ENCODE measurements around the gene CD300H.

CD300H gene

GRCh38 chr17:74529243-74529642, 38.1 kb downstream of the CD300H start:
- H3K9me3 ChIP-seq (ENCODE audit: control insufficient read depth, low read length): no peaks in the 10 kb centered on the region
- no peak overlapping the region for H3K9ac ChIP-seq (ENCODE audit: low read length)
- H3K36me3 ChIP-seq (ENCODE audit: control insufficient read depth, insufficient read depth, low read length): no peaks in the 10 kb centered on the region
- no peaks in the 10 kb centered on the region for H3K4me1 ChIP-seq (ENCODE audit: control insufficient read depth, insufficient read depth, low read length)
- H3K4me3 ChIP-seq (ENCODE audit: low read length): no peak overlapping the region
- no peaks in the 10 kb centered on the region for H3K27me3 ChIP-seq (ENCODE audit: control insufficient read depth, insufficient read depth, low read length)

- no peaks in the 10 kb centered on the region for H3K9me3 ChIP-seq (ENCODE audit: control insufficient read depth, low read length)
- no peaks in the 10 kb centered on the region for H3K4me1 ChIP-seq (ENCODE audit: control insufficient read depth, insufficient read depth, low read length)
- H3K36me3 ChIP-seq (ENCODE audit: control insufficient read depth, insufficient read depth, low read length): no peaks in the 10 kb centered on the region
- H3K4me3 ChIP-seq (ENCODE audit: low read length): no peak overlapping the region
- H3K27me3 ChIP-seq (ENCODE audit: control insufficient read depth, insufficient read depth, low read length): no peaks in the 10 kb centered on the region
- no peak overlapping the region for H3K9ac ChIP-seq (ENCODE audit: low read length)
These were observed 38.7 kb downstream of the CD300H start for GRCh38 chr17:74528491-74529199.

- H3K4me3 ChIP-seq (ENCODE audit: low read length): no peak overlapping the region
- H3K9ac ChIP-seq (ENCODE audit: low read length): no peak overlapping the region
- H3K36me3 ChIP-seq (ENCODE audit: control insufficient read depth, insufficient read depth, low read length): no peaks in the 10 kb centered on the region
- no peaks in the 10 kb centered on the region for H3K9me3 ChIP-seq (ENCODE audit: control insufficient read depth, low read length)
- H3K27me3 ChIP-seq (ENCODE audit: control insufficient read depth, insufficient read depth, low read length): no peaks in the 10 kb centered on the region
- no peaks in the 10 kb centered on the region for H3K4me1 ChIP-seq (ENCODE audit: control insufficient read depth, insufficient read depth, low read length)
These were observed 39.6 kb downstream of the CD300H start for GRCh38 chr17:74527756-74528155.

- no peaks in the 10 kb centered on the region for H3K9me3 ChIP-seq (ENCODE audit: control insufficient read depth, low read length)
- H3K27me3 ChIP-seq (ENCODE audit: control insufficient read depth, insufficient read depth, low read length): no peaks in the 10 kb centered on the region
- H3K9ac ChIP-seq (ENCODE audit: low read length): no peak overlapping the region
- no peaks in the 10 kb centered on the region for H3K36me3 ChIP-seq (ENCODE audit: control insufficient read depth, insufficient read depth, low read length)
- H3K4me1 ChIP-seq (ENCODE audit: control insufficient read depth, insufficient read depth, low read length): no peaks in the 10 kb centered on the region
- no peak overlapping the region for H3K4me3 ChIP-seq (ENCODE audit: low read length)
These were observed 40.2 kb downstream of the CD300H start for GRCh38 chr17:74527081-74527480.

GRCh38 chr17:74526681-74527080, 40.6 kb downstream of the CD300H start:
- Histone ChIP-seq H3K9me3 (ENCODE audit: control insufficient read depth, low read length) (no peaks in the 10 kb centered on the region), H3K9ac (ENCODE audit: low read length) (no peak overlapping the region), H3K27me3 (ENCODE audit: control insufficient read depth, insufficient read depth, low read length) (no peaks in the 10 kb centered on the region), H3K4me1 (ENCODE audit: control insufficient read depth, insufficient read depth, low read length) (no peaks in the 10 kb centered on the region), H3K36me3 (ENCODE audit: control insufficient read depth, insufficient read depth, low read length) (no peaks in the 10 kb centered on the region), H3K4me3 (ENCODE audit: low read length) (no peak overlapping the region)

GRCh38 chr17:74525781-74526288, 41.5 kb downstream of the CD300H start:
- no peak overlapping the region for H3K9ac ChIP-seq (ENCODE audit: low read length)
- no peak overlapping the region for H3K4me3 ChIP-seq (ENCODE audit: low read length)
- H3K27me3 ChIP-seq (ENCODE audit: control insufficient read depth, insufficient read depth, low read length): no peaks in the 10 kb centered on the region
- H3K4me1 ChIP-seq (ENCODE audit: control insufficient read depth, insufficient read depth, low read length): no peaks in the 10 kb centered on the region
- H3K9me3 ChIP-seq (ENCODE audit: control insufficient read depth, low read length): no peaks in the 10 kb centered on the region
- H3K36me3 ChIP-seq (ENCODE audit: control insufficient read depth, insufficient read depth, low read length): no peaks in the 10 kb centered on the region

- Histone ChIP-seq H3K36me3 (ENCODE audit: control insufficient read depth, insufficient read depth, low read length) (no peaks in the 10 kb centered on the region), H3K4me3 (ENCODE audit: low read length) (no peak overlapping the region), H3K9me3 (ENCODE audit: control insufficient read depth, low read length) (no peaks in the 10 kb centered on the region), H3K9ac (ENCODE audit: low read length) (no peak overlapping the region), H3K4me1 (ENCODE audit: control insufficient read depth, insufficient read depth, low read length) (no peaks in the 10 kb centered on the region), H3K27me3 (ENCODE audit: control insufficient read depth, insufficient read depth, low read length) (no peaks in the 10 kb centered on the region)
These were observed 41.9 kb downstream of the CD300H start for GRCh38 chr17:74525465-74525725.

- Histone ChIP-seq H3K4me1 (ENCODE audit: control insufficient read depth, insufficient read depth, low read length) (no peaks in the 10 kb centered on the region), H3K9ac (ENCODE audit: low read length) (no peak overlapping the region), H3K9me3 (ENCODE audit: control insufficient read depth, low read length) (no peaks in the 10 kb centered on the region)
These were observed 42.5 kb downstream of the CD300H start for GRCh38 chr17:74524653-74525464.

GRCh38 chr17:74523308-74523707, 44.0 kb downstream of the CD300H start:
- H3K4me3 ChIP-seq (ENCODE audit: low read length): no peak overlapping the region
- H3K36me3 ChIP-seq (ENCODE audit: control insufficient read depth, insufficient read depth, low read length): no peaks in the 10 kb centered on the region
- H3K4me1 ChIP-seq (ENCODE audit: control insufficient read depth, insufficient read depth, low read length): no peaks in the 10 kb centered on the region
- H3K9ac ChIP-seq (ENCODE audit: low read length): no peak overlapping the region
- H3K27me3 ChIP-seq (ENCODE audit: control insufficient read depth, insufficient read depth, low read length): no peaks in the 10 kb centered on the region
- no peaks in the 10 kb centered on the region for H3K9me3 ChIP-seq (ENCODE audit: control insufficient read depth, low read length)

More at GRCh38 chr17:74524653-74525464, 42.5 kb downstream of the CD300H start:
- Histone ChIP-seq H3K4me3 (ENCODE audit: low read length) (no peak overlapping the region), H3K27me3 (ENCODE audit: control insufficient read depth, insufficient read depth, low read length) (no peaks in the 10 kb centered on the region), H3K36me3 (ENCODE audit: control insufficient read depth, insufficient read depth, low read length) (no peaks in the 10 kb centered on the region)

- H3K27me3 ChIP-seq (ENCODE audit: control insufficient read depth, insufficient read depth, low read length): no peaks in the 10 kb centered on the region
- no peaks in the 10 kb centered on the region for H3K36me3 ChIP-seq (ENCODE audit: control insufficient read depth, insufficient read depth, low read length)
- H3K9ac ChIP-seq (ENCODE audit: low read length): no peak overlapping the region
- H3K9me3 ChIP-seq (ENCODE audit: control insufficient read depth, low read length): no peaks in the 10 kb centered on the region
- H3K4me1 ChIP-seq (ENCODE audit: control insufficient read depth, insufficient read depth, low read length): no peaks in the 10 kb centered on the region
- H3K4me3 ChIP-seq (ENCODE audit: low read length): no peak overlapping the region
These were observed 44.8 kb downstream of the CD300H start for GRCh38 chr17:74522381-74523105.

- Histone ChIP-seq H3K27me3 (ENCODE audit: control insufficient read depth, insufficient read depth, low read length) (no peaks in the 10 kb centered on the region), H3K4me3 (ENCODE audit: low read length) (no peak overlapping the region), H3K9ac (ENCODE audit: low read length) (no peak overlapping the region), H3K36me3 (ENCODE audit: control insufficient read depth, insufficient read depth, low read length) (no peaks in the 10 kb centered on the region), H3K9me3 (ENCODE audit: control insufficient read depth, low read length) (no peaks in the 10 kb centered on the region), H3K4me1 (ENCODE audit: control insufficient read depth, insufficient read depth, low read length) (no peaks in the 10 kb centered on the region)
These were observed 45.6 kb downstream of the CD300H start for GRCh38 chr17:74521701-74522201.

Measured in mucosa of stomach (tissue), 1 donor.